ENCODE results near the gene YIF1A.

Gene YIF1A, protein sequence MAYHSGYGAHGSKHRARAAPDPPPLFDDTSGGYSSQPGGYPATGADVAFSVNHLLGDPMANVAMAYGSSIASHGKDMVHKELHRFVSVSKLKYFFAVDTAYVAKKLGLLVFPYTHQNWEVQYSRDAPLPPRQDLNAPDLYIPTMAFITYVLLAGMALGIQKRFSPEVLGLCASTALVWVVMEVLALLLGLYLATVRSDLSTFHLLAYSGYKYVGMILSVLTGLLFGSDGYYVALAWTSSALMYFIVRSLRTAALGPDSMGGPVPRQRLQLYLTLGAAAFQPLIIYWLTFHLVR

DNA sequence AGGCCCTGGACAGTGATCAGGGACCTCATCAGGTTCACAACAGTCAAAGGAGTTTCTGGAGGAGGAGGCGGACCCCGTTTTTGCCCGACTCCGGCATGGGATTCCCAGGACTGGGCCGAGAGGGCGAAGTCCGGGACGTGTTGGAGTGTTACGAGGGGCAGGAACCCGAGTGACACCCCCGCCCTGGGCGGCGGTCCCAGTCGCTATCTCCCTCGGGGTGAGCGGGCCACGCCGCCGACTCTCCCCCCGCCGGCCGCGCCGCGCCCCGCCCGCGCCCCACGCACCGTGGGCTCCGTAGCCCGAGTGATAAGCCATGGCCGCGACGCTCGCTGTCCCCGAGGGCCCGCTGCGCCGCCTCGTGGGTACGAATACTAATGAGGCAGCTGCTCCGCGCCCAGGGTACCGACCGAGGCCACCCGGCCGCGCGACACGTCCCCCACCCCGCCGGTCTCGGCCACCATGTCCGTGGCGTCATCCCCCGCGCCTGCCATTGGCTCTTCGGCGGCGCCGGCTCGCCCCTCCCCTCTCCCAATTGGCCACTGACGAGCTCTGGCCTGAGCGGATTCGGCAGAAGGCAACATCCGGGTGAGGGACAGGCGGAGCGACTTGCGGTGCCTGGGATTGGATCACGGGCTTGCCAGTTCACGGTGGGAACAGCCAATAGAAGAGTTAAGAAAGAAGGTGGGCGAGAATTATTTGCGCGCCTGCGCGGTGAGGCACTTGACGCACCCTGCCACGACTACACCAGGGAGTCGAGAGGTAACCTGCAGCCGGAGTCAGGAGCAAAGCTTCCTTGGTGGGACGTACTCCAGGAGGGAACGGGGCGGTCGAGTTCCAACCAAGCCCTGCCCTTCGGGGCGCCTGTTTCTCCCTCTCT is at the start of gene YIF1A:
Gene YIF1A (minus strand): TSS at position 473 of the 877 bp plus-strand sequence. CDS start 158 bp downstream, at position 315.
- peak; percentile 97 for DNase-seq

GRCh38 chr11:66337103-66337899 is 48.4 kb upstream of the YIF1A start:
- no peak for DNase-seq

DNA sequence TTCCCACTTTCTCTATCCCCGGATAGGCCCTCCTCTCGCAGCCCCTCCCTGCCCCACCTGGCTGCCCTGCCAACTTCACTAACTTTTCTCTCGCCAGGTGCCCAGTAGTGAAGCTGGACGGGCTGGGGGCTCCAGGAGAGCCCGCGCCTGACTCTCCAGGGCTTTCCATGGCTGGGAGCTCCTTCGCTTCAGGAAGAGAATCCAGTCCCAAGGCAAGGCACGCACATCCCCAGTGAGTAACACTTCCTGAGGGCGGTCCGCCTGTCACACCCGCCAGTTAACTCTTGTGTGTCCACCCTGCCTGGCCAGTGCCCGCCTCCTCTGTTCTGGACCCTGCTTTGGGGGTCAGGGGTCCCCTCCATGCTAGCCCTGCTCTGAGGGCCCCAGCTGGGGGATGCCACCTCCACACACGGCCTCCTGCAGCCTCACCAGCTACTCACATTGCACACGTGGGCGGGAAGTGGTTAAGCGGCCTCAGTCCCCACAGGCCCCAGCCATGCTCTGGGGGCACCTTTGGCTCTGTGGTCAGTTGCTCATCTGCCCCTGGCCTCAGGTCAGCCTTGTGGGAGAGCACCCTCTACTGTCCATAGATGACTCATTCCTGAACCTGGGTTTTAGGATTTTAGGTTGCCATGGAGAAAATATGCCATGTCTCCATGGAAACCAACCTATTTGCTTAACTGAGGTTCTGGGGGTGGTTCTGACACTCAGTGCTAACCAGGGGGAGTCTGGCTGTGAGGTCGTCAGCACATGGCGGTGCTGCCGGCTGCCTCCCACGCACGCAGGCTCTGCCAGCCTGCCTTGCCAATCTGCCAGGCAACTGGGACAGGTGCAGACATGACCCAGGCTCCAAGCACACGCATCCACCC is 47.5 kb upstream of the YIF1A start, which contains the start of gene RIN1:
Gene RIN1 (minus strand): TSS at position 201 of the 869 bp plus-strand sequence. CDS start 32 bp downstream, at position 169.
- no peak for DNase-seq

DNA sequence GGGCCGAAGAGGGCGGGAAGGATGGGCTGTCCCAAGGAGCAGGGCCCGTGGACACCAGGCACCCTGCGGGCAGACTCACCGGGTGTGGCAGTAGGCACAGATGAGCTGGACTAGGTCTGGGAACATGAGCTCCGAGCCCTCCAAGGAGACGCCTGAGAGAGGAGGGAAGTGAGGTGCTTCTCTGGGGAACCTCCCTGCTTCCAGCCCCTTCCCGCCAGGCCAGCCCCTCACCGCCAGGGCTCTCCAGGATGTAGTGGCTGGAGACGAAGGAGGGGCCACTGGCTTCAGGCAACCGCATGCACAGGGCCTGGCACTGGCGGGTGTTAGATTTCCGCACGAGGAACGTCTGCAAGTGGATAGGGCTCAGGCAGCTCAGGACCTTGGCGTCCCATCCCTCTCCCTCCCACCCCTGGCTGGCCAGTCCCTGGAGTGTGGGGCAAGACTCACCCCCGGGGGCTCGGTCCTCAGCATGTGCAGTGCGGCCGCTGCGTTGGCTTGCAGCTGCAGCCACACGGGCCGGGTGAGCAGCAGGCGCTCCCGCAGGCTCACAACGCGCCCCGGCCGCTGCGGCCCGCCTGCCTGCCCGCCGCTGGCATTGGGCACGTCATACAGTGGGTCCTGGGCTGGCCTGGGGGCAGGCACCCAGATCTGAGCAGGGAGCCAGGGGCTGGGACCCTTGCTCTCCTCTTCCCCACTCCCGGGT is 46.7 kb upstream of the YIF1A start:
- DNase-seq = no peak

DNA sequence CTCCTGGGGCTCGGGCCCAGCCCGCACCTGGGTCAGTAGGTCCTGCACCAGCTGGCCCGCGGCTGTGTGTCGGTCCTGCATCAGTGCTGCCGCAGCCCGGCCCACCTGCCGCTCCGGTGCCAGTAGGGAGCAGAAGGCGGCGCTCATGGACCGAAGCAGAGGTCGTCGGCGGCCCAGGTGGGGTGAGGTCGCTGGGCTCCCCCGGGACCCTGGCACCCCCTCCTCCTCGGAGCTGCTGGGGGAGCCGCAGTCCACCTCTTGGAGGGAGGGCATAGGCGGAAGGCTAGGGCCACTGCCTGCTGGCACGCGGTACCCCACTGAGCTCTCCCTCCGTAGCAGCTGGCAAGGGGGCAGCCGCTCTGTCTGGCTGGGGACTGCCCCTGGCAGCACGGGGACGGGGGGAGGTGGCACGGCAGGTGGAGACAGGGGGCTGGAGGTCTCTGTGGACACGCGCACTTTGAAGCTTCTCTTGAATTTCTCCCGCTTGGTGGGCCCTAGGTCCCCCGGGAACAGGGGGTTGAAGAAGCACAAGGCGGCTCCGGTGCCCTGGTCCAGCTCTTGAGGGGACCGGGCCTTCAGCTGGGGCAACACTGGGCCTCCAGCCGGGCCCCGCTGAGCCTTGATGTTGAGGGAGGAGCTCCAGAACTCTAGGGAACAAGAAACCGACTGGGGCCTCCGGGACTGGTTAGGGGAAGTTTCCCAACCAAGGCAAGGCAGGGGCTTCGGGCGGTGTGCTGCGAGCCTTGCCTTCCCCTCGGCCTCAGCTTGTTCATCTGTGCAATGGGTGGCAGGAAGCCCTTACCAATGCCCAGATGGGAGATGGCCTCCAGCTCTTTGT is 45.9 kb upstream of the YIF1A start:
- no peak for DNase-seq

- no peak for DNase-seq
Measured at GRCh38 chr11:66333896-66334604, 45.1 kb upstream of the YIF1A start.

DNA sequence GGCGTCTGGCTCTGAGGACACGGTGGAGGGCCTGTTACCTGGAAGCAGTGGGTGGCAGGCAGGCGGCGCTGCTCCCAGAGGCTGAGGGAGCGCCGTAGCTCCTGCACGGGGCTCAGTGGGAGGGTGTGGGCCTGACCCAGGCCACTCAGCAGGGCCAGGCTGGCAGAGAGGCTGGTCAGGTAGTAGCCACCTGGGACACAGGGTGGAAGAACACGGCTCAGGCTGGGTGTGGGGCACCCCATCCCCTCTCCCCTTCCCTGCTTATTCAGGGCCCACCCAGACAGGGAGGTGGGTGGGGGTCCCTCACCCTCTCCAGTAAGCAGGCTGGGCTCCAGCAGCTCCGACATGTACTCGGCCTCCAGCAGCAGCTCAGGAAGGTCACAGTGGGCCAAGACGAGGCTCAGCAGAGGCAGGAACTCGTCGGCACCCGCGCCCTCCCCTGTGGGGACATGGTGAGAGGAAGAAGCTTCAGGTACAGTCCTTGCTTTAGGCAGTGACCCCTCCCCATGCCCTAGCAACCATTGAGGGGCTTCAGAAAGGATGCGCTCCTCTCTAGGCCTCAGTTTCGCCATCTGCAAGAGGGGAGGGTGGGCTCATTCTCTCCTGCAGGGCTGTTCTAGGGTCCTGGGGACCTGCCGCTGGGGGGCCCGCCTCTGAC is 44.4 kb upstream of the YIF1A start:
- no peak for DNase-seq

- DNase-seq = no peak
Measured at GRCh38 chr11:66332371-66333219, 43.7 kb upstream of the YIF1A start.

DNA sequence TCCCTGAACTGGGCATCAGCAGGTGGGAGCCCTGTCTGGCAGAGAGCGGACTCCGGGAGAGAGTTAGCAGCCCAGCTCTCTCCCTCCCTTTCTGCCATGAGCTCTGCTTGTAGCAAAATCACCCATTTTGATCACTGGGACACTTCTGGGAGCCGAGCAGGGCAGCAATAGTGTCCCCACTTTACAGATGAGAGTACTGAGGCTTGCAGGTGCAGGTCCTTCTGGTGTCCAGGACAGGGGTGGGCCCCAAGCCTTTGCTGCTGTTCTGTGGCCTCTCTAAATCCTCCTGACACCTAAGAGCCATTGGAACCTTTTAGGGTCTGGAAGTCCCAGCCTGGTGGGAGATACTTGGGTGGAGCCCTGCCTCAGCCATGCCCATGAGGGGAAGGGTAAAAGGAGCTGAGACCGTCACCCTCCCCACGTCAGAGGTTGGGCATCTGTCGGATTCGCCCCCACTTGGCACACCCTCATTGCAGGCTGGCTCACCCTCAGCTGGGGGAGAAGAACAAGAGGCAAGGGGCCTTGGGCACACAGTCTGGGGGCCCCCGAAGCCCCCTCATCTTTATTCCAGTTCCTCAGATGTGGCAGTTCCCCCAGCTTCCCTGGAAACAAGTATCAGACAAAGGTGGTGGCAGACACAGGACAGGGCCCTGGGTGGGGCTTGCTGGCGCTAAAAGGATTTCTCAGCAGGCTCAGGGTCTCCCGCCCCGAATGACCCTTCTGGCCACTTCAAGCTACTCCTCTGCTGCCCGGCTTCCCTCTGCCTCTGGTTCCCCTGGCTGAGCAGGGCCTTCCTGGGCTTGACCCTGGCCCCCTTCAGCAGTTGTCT is 42.8 kb upstream of the YIF1A start:
- no peak for DNase-seq

- DNase-seq = no peak
Measured at GRCh38 chr11:66330931-66331330, 42.0 kb upstream of the YIF1A start.

- DNase-seq = no peak
Measured at GRCh38 chr11:66329165-66329673, 40.3 kb upstream of the YIF1A start.

DNA sequence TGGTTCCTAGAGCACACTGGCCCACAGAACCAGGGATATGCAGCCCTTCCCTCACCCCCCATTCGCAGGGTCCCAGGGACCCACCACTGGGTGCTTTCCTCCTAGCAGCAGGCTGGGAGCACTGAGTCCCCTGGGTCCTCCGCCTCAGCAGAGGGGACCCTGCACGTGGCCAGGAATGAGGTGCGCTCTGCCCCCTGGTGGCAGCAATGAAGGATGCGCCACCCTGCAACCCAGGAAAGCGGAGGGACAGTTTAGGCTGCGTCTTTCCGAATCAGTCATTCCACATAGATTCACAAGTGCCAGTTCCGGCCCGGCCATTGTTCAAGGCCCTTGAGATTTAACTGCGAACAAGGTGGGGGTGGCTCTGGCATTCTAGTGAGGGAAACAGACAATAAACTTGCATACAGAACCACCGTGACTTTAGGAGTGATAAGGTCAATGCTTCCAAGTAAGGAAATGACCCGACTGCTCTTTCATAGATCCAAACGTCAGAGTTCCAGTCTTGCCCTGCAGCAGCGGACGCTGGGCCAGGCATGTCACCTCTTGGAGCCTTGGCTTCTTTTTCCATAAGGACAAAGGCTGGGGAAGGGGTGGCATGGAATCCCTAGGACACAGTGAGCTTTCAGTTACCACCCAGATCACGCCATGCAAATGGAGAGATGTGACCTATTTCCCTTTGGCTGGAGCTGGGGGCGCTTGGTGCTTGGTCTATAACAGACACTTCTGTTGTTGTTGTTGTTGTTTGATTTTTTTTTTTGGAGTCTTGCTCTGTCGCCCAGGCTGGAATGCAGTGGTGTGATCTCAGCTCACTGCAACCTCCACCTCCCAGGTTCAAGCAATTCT is 39.6 kb upstream of the YIF1A start:
- DNase-seq = peak; percentile 71

GRCh38 chr11:66328031-66328301 is 39.0 kb upstream of the YIF1A start:
- DNase-seq = no peak

- DNase-seq = no peak
Measured at GRCh38 chr11:66327171-66328030, 38.5 kb upstream of the YIF1A start.
